ENCODE data around the gene KIF13A.

- TF ChIP-seq CTCF (IDR thresholded peaks at IDR 0.05) (no peak), POLR2A (IDR thresholded peaks at IDR 0.05) (no peak)
Observed at GRCh38 chr6:17998003-17998402, 10.6 kb upstream of the KIF13A start.

Measured in vagina (tissue), 2 donors.